DOHH2 (cell line): ENCODE data around the gene CACNG1.

Experiments used
- CTCF ChIP-seq: fragments of 200-600 bp; sonication (generic); IDR thresholded peaks from one replicate; pipeline ENCODE4 v1.5.1; 2014; ENCODE audit warnings: antibody characterized with exemption, mild to moderate bottlenecking, low read depth, low read length; ENCODE audit not compliant: poor library complexity, severe bottlenecking
- EZH2phosphoT487 ChIP-seq: fragments of 200-600 bp; sonication (generic); IDR thresholded peaks from 2 replicates; pipeline ENCODE4 v1.6.1; 2017; ENCODE audit warnings: borderline replicate concordance, mild to moderate bottlenecking, antibody characterized with exemption, low read length, moderate library complexity, mixed read lengths

DNA sequence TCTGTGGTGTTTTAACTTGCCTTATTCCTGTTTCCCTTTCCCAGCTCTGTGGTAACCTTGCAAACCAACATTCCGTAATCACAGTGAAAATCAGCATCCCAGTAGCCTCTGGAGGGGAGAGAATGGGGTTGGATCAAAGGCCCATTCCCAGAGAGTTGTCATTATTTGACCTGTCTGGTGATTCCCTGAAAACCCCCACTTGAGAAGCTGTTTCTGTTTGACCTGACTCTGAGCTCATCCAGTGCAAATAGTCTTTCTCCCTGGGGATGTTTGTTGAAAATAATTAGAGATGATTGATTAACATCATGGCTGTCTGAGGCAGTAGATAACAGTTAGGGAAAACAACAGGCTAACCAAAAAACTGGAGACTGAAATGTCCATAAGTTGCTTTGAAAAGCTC is 3.0 kb downstream of the CACNG1 start:
- TF ChIP-seq CTCF (no peak), EZH2phosphoT487 (no peak)
